ENCODE measurements around the gene C21orf58.

- TF ChIP-seq CTCF (IDR thresholded peaks at IDR 0.05) (no peak), POLR2A (IDR thresholded peaks at IDR 0.05) (no peak)
These were observed 4.5 kb downstream of the C21orf58 start for GRCh38 chr21:46319186-46319585.
